Suprapubic skin (tissue), 3 donors: ENCODE measurements around the gene L1CAM.

Experiments
- EP300 ChIP-seq: sonication (generic); formaldehyde crosslinking; IDR thresholded peaks from one replicate; pipeline ENCODE4 v1.6.1; 2017; ENCODE audit warnings: antibody characterized with exemption
- TF ChIP-seq, protein P1 (sequence below), 2 donors: fragments of 200-600 bp in 1 of 2; fragments of 450-650 bp in 1 of 2; sonication (generic) in 1 of 2; IDR thresholded peaks; one replicate each; pipeline ENCODE4 v1.5.1; 2016 to 2019; ENCODE audit warnings: antibody characterized with exemption in 2 of 2, mild to moderate bottlenecking in 1 of 2, moderate library complexity in 1 of 2

- TF ChIP-seq, protein P1, sequence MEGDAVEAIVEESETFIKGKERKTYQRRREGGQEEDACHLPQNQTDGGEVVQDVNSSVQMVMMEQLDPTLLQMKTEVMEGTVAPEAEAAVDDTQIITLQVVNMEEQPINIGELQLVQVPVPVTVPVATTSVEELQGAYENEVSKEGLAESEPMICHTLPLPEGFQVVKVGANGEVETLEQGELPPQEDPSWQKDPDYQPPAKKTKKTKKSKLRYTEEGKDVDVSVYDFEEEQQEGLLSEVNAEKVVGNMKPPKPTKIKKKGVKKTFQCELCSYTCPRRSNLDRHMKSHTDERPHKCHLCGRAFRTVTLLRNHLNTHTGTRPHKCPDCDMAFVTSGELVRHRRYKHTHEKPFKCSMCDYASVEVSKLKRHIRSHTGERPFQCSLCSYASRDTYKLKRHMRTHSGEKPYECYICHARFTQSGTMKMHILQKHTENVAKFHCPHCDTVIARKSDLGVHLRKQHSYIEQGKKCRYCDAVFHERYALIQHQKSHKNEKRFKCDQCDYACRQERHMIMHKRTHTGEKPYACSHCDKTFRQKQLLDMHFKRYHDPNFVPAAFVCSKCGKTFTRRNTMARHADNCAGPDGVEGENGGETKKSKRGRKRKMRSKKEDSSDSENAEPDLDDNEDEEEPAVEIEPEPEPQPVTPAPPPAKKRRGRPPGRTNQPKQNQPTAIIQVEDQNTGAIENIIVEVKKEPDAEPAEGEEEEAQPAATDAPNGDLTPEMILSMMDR (IDR thresholded peaks at IDR 0.05), result no peak
- TF ChIP-seq EP300, result no peak
Measured at GRCh38 chrX:153813161-153813560, 72.8 kb downstream of the L1CAM start.
